Hepatic stellate cell (primary cell): ENCODE data around the gene CLHC1.
"Not testable (repeated sequence)": the region's sequence is repeated elsewhere in the genome, so short reads cannot be mapped to it uniquely, and the experiment has no call there.

Source experiments
- DNase-seq: peaks from one replicate; pipeline ENCODE4 v3.0.0; 2011; ENCODE audit warnings: low spot score

CLHC1 gene

GRCh38 chr2:55135491-55135890 is 96.6 kb downstream of the CLHC1 start:
- DNase-seq, result no peak

GRCh38 chr2:55134316-55134706 is 97.8 kb downstream of the CLHC1 start:
- DNase-seq, result no peak

- peak; percentile 75 for DNase-seq
Measured at GRCh38 chr2:55133467-55134315, 98.4 kb downstream of the CLHC1 start.

GRCh38 chr2:55130849-55131248 is 101.2 kb downstream of the CLHC1 start:
- DNase-seq, result no peak

- not testable (repeated sequence) for DNase-seq
Measured at GRCh38 chr2:55126643-55127042, 105.5 kb downstream of the CLHC1 start.
